ENCODE data around the gene ROR2. TPM values are rescaled to one million over a fixed set of nuclear protein-coding genes. Genes with fewer than 3 reads are reported as not detected.
"Not testable (repeated sequence)": the region's sequence is repeated elsewhere in the genome, so short reads cannot be mapped to it uniquely, and the experiment has no call there.

ROR2 gene
- total RNA-seq, 1 experiment from 2014 or later: 0.66 TPM

DNA sequence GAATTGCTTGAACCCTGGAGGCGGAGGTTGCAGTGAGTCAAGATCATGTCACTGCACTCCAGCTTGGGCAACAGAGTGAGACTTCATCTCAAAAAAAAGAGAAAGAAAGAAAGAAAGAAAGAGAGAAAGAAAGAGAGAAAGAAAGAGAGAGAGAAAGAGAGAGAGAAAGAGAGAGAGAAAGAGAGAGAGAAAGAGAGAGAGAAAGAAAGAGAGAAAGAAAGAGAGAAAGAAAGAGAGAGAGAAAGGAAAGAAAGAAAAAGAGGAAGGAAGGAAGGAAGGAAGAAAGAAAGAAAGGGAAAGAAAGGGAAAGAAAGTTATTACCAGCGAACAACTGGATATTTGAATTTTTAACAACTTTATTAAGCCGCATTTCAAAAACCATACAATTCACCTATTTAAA, 327.9 kb downstream of the ROR2 start:
- not testable (repeated sequence) for H3K36me3 ChIP-seq; H3K27ac ChIP-seq; H3K9me3 ChIP-seq (replicated peaks); H3K4me1 ChIP-seq (replicated peaks); H3K4me3 ChIP-seq; DNase-seq (ENCODE audit: low read depth in 1 of 2, low spot score in 2 of 2); H3K27me3 ChIP-seq (replicated peaks)

DNA sequence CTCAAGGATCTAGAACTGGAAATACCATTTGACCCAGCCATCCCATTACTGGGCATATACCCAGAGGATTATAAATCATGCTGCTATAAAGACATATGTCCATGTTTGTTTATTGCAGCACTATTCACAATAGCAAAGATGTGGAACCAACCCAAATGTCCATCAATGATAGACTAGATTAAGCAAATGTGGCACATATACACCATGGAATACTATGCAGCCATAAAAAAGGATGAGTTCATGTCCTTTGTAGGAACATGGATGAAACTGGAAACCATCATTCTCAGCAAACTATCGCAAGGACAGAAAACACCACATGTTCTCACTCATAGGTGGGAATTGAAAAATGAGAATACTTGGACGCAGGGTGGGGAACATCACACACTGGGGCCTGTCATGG, 336.0 kb downstream of the ROR2 start:
- H3K27ac ChIP-seq; DNase-seq (ENCODE audit: low read depth in 1 of 2, low spot score in 2 of 2); H3K4me3 ChIP-seq; H3K36me3 ChIP-seq; H3K27me3 ChIP-seq (replicated peaks); H3K4me1 ChIP-seq (replicated peaks); H3K9me3 ChIP-seq (replicated peaks): not testable (repeated sequence)

DNA sequence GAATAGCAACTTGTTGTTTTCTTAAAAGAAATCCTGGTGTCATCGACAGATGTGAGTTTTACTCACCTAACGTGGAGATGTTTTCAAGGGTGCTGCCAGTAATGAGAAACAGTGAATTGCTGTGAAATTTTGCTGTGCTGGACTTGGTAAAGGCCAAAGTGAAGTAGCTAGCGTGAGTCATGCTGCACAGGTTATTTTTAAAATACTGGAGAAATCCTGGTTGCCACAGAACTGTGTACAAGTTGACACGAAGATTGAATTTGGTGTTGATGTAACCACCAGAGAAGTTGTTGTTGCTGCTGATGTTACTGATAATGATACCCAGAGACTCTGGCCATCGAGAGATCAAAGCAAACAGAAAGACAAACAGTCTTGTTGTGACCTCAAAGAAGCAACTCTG, 338.4 kb downstream of the ROR2 start:
- no peak overlapping the region for H3K27ac ChIP-seq
- H3K4me1 ChIP-seq (replicated peaks): no peaks in the 10 kb centered on the region
- no peaks in the 10 kb centered on the region for H3K9me3 ChIP-seq (replicated peaks)
- H3K36me3 ChIP-seq: no peaks in the 10 kb centered on the region
- no peak for DNase-seq (ENCODE audit: low read depth in 1 of 2, low spot score in 2 of 2)
- H3K27me3 ChIP-seq (replicated peaks): no peaks in the 10 kb centered on the region
- no peak overlapping the region for H3K4me3 ChIP-seq

DNA sequence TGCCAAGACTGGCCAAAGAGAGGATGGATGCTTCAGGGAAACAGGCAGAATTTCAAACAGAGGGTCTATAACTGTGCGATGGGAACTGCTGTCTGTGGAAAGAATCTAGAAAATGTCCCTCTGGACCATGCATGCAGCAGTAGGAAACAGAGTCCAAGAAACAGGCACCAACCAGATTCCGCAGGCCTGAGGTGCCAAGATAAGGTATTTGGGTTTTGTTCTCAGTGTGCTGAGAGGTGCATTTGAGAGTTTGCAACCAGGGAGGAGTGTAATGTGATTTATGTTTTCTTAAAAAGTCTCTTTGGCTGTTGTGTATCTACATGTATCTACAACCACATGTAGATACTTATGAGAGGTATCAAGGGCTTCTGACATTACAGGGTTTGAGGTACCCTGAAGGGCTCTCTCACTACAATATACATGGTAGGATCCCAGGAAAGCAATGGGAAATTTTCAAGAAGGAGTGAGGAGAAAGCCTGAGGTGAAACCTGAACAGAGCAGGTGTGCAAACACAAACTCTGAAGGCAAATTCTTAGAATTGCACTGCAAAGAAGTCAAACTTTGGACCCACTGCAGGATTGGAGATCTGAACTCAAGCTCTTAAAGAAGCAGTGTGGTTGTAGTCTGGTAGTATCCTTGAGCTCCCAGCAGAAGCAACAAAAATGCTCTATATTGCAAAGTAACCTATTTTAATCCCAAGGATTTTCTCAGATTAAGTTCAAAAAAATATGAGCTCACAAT, 343.6 kb downstream of the ROR2 start:
- H3K36me3 ChIP-seq: no peaks in the 10 kb centered on the region
- H3K4me1 ChIP-seq (replicated peaks): no peaks in the 10 kb centered on the region
- no peak overlapping the region for H3K4me3 ChIP-seq
- H3K27ac ChIP-seq: no peak overlapping the region
- DNase-seq (ENCODE audit: low read depth in 1 of 2, low spot score in 2 of 2): no peak
- H3K9me3 ChIP-seq (replicated peaks): no peaks in the 10 kb centered on the region
- no peaks in the 10 kb centered on the region for H3K27me3 ChIP-seq (replicated peaks)

DNA sequence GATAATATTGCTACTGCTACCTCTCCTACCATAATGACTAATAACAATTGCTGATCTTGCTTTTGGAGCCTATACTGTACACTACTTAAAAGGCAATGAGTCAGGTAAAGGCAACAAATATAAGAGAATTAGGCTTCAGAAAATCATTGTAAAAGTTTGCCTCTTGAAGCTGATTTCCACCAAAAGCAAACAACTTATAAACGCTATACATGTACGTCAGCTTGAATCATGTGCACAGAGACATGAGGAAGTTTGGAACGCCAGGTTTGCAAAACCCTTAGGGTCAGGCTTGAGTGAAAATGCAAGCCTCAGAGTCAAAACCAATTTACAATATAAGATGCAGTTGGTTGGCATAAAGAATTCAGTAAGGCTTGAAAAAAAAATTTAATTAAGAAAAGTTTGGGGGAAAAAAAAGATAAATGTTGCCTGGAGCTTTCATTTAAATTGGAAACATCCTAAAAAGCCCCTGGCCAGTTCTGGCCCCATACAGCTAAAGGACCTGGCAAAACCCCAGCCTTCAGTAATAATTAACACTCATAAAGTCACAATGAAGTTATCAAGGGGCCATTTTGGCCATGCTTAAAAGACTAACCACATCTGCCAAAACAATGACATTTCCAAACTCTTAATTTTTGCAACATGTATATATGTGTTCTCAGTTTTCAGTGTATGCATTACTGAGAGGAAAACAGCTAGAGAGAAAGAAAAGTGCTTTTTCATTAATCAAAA, 345.4 kb downstream of the ROR2 start:
- Histone ChIP-seq H3K9me3 (replicated peaks) (no peaks in the 10 kb centered on the region), H3K27ac (no peak overlapping the region), H3K4me1 (replicated peaks) (no peaks in the 10 kb centered on the region)

DNA sequence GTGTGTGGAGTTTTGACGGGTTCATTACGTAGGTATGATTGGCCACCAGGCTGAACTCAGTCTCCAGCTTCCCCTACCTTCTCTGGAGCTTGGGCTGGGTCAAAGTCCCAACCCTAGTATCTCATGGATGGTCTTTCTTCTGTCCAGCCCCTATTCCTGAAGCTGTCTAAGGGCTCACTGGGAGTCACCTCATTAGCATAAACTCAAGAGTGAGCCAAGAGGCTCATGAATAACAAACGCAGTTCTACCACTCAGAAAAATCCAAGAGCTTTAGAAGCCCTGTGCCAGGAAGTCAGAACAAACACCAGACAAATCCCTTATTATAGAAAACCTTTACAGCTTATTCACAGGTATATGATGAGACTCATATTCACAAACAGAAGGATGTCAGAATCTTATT, 346.1 kb downstream of the ROR2 start:
- Histone ChIP-seq H3K36me3 (no peaks in the 10 kb centered on the region), H3K27me3 (replicated peaks) (no peaks in the 10 kb centered on the region), H3K4me3 (no peak overlapping the region), H3K4me1 (replicated peaks) (no peaks in the 10 kb centered on the region), H3K27ac (no peak overlapping the region), H3K9me3 (replicated peaks) (no peaks in the 10 kb centered on the region)
- no peak for DNase-seq (ENCODE audit: low read depth in 1 of 2, low spot score in 2 of 2)

More for the DNA sequence above, 345.4 kb downstream of the ROR2 start:
- Histone ChIP-seq H3K4me3 (no peak overlapping the region), H3K27me3 (replicated peaks) (no peaks in the 10 kb centered on the region), H3K36me3 (no peaks in the 10 kb centered on the region)
- no peak for DNase-seq (ENCODE audit: low read depth in 1 of 2, low spot score in 2 of 2)

DNA sequence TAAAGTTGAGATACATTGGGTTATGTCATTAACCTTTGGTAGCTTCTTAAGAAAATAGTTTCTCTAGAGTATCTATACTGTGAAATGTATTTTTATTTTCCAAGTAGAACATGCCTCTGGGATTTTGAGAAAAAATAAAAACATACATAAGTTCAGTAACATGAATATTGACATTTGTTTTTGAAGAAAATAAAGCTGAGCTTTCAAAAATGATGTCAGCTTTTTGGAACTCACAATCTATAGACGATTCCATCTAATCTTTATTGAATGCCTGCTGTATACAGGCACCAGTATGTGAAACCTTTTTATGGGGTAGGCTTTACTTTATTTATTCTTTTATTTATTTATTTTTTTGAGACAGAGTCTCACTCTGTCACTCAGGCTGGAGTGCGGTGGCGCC, 350.5 kb downstream of the ROR2 start:
- no peak for DNase-seq (ENCODE audit: low read depth in 1 of 2, low spot score in 2 of 2)
- Histone ChIP-seq H3K9me3 (replicated peaks) (no peaks in the 10 kb centered on the region), H3K4me1 (replicated peaks) (no peaks in the 10 kb centered on the region)

DNA sequence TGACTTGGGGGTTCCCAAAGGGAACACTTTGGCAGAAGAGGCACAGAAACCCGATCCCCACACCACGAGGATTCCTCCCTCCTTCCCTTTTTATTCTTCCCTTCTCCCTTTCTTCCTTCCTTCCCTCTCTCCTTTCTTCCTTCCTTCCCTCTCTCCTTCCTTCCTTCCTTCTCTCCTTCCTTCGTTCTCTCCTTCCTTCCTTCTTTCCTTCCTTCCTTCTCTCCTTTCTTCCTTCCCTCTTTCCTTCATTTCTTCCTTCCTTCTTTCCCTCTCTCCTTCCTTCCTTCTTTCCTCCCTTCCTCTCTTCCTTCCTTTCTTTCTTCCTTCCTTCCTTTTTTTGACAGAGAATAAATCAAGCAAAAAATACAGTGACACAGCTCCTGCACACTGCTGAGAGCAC, 358.4 kb downstream of the ROR2 start:
- DNase-seq (ENCODE audit: low read depth in 1 of 2, low spot score in 2 of 2): no peak
- H3K4me3 ChIP-seq: no peak overlapping the region
- no peak overlapping the region for H3K27ac ChIP-seq
- H3K9me3 ChIP-seq (replicated peaks): no peaks in the 10 kb centered on the region
- H3K36me3 ChIP-seq: no peaks in the 10 kb centered on the region
- no peaks in the 10 kb centered on the region for H3K27me3 ChIP-seq (replicated peaks)
- no peaks in the 10 kb centered on the region for H3K4me1 ChIP-seq (replicated peaks)

More for the DNA sequence above, 350.5 kb downstream of the ROR2 start:
- Histone ChIP-seq H3K27me3 (replicated peaks) (no peaks in the 10 kb centered on the region), H3K36me3 (no peaks in the 10 kb centered on the region), H3K27ac (no peak overlapping the region), H3K4me3 (no peak overlapping the region)

DNA sequence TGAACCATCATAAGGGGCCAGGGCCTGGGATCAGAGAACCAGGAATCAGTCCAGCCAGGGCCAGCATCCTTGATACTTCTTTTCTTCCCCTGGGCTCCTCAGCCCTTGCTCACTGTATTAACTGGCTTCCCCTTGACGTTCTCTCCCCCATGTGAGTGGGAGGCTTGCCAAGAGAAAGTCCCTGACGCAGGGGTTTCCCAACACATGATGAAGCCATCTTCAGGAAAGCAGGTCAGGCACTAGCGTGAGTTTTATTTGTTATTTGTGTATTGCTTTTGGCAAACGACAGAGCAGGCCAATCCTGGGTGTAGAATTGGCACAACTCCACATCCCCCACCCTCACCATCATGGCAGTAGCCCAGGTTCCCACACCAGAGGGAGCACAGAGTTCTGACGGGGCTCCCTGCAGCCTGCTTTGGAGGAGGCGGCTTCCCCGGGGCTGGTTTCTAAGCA, 360.9 kb downstream of the ROR2 start:
- Histone ChIP-seq H3K27ac (no peak overlapping the region), H3K4me1 (replicated peaks) (no peaks in the 10 kb centered on the region), H3K9me3 (replicated peaks) (no peaks in the 10 kb centered on the region), H3K27me3 (replicated peaks) (no peaks in the 10 kb centered on the region), H3K36me3 (no peaks in the 10 kb centered on the region), H3K4me3 (no peak overlapping the region)
- peak in 1 of 2 experiments; percentile 0 for DNase-seq (ENCODE audit: low read depth in 1 of 2, low spot score in 2 of 2)

DNA sequence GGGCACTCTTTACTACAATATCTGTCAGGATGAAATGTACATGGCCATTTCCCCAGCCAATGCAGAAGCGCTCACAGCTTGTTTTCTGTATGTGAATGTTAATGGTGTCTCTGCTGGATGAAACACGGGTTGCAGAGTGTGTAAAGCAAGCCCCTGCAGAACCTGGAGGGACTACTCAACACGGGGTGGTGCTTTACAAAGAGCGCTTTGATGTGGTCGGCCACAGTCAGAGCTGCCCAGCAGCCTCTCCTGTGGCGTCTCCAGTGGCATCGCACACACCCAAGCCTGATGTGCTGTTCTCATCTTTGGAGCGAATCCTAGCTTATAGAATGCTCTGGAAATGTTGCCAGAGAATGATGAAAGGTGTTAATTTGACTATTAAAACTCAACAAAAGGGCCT, 363.7 kb downstream of the ROR2 start:
- Histone ChIP-seq H3K36me3 (no peaks in the 10 kb centered on the region), H3K4me1 (replicated peaks) (no peaks in the 10 kb centered on the region), H3K27ac (no peak overlapping the region), H3K27me3 (replicated peaks) (no peaks in the 10 kb centered on the region), H3K9me3 (replicated peaks) (no peaks in the 10 kb centered on the region), H3K4me3 (no peak overlapping the region)
- no peak for DNase-seq (ENCODE audit: low read depth in 1 of 2, low spot score in 2 of 2)

DNA sequence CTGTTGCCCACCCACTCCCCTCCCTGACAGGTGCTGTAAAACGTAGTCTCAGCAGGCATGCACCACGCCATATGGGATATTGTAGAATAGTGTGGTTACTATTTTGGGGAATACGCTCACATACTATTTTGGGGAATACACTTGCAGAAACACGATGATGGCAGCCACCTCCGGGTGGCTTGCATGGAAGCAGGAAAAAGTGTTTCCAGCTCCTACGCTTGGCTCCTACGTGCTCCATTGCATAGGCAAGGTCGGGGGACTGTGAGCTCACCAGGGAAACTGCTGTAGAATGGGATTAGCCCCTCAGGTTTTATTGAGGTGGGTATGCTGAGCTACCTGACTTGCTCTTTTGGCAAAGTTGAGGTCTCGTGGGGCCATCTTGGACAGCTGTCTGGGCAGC, 366.1 kb downstream of the ROR2 start:
- Histone ChIP-seq H3K4me3 (no peak overlapping the region), H3K4me1 (replicated peaks) (no peaks in the 10 kb centered on the region), H3K9me3 (replicated peaks) (no peaks in the 10 kb centered on the region), H3K36me3 (no peaks in the 10 kb centered on the region), H3K27ac (no peak overlapping the region), H3K27me3 (replicated peaks) (no peaks in the 10 kb centered on the region)
- no peak for DNase-seq (ENCODE audit: low read depth in 1 of 2, low spot score in 2 of 2)

DNA sequence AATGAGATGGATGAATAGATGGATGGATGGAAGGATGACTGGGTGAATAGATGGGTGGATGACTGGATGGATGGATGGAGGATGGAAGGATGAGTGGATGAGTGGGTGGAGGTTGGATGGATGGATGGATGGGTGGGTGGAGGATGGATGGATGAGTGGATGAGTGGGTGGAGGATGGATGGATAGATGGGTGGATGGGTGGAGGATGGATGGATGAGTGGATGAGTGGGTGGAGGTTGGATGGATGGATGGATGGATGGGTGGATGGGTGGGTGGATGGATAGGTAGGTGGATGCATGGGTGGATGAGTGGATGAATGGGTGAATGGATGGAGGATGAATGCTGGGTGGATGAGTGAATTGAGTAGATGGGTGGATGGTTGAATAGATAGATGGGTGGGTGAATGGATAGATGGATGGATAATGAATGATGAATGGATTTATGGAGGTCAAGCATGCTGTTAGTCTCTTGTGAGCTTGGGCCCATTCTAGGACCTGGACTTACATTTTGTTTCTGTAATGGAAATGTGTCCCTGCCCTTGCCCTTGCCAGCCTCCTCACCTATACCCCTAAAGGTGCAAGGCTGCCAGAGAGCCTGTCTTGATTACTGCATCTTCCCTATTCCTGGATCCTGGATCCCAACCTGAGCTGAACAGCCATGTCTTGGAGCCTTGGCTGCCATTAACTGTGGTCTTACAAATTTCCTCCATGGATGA, 366.7 kb downstream of the ROR2 start:
- Histone ChIP-seq H3K27me3 (replicated peaks) (no peaks in the 10 kb centered on the region), H3K4me3 (no peak overlapping the region), H3K9me3 (replicated peaks) (no peaks in the 10 kb centered on the region), H3K27ac (no peak overlapping the region), H3K36me3 (no peaks in the 10 kb centered on the region), H3K4me1 (replicated peaks) (no peaks in the 10 kb centered on the region)
- DNase-seq (ENCODE audit: low read depth in 1 of 2, low spot score in 2 of 2): no peak

DNA sequence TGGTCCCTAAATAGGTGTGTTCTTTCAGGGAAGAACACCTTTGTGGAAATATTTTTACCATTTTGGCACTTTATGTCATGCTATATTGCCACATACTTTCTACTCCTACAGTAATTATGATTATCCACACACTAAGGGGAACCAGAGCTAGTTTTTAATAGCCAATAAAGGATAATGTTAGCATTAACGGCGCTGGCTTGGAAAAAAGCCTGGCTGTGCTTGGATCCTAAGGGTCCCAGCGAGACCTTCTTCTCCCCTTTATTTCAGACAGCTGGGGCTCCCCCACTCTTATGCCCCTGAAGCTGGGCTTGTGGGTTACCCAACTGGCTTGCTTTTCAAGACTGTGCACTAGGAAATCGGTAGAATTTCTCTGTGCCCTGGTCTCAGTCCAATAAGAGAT, 367.8 kb downstream of the ROR2 start:
- Histone ChIP-seq H3K4me3 (no peak overlapping the region), H3K27ac (no peak overlapping the region), H3K27me3 (replicated peaks) (no peaks in the 10 kb centered on the region), H3K36me3 (no peaks in the 10 kb centered on the region), H3K4me1 (replicated peaks) (no peaks in the 10 kb centered on the region), H3K9me3 (replicated peaks) (no peaks in the 10 kb centered on the region)
- no peak for DNase-seq (ENCODE audit: low read depth in 1 of 2, low spot score in 2 of 2)

DNA sequence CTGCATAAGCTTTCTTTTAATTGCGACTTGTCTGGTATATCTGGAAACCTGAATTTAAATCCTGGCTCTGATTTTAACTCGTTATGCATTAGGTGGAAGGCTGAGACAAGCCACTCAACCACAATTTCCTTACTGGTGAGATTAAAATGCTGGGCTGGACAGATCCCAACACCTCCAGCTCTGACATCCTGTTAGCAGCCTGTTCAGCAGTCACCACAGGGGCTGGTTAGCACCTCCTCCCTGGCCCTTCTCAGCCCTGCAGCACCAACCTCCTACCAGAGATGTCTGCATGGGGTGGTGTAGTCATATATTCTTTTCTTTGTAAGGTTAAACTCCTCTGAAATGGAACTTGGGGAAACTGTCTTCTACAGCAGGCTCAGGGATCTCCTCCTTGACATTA, 369.9 kb downstream of the ROR2 start:
- H3K4me3 ChIP-seq: no peak overlapping the region
- no peak overlapping the region for H3K27ac ChIP-seq
- H3K36me3 ChIP-seq: no peaks in the 10 kb centered on the region
- no peaks in the 10 kb centered on the region for H3K4me1 ChIP-seq (replicated peaks)
- H3K9me3 ChIP-seq (replicated peaks): no peaks in the 10 kb centered on the region
- H3K27me3 ChIP-seq (replicated peaks): no peaks in the 10 kb centered on the region
- no peak for DNase-seq (ENCODE audit: low read depth in 1 of 2, low spot score in 2 of 2)
